NCI-H2029 treated with DMSO at 0.1 percent for 48 hours (cell line): ENCODE results near the gene KIF4A.

ENCODE experiments used
- DNase-seq: peaks from one replicate; lab custom pipeline; 2025; lab: John Stamatoyannopoulos, UW

The KIF4A gene

DNA sequence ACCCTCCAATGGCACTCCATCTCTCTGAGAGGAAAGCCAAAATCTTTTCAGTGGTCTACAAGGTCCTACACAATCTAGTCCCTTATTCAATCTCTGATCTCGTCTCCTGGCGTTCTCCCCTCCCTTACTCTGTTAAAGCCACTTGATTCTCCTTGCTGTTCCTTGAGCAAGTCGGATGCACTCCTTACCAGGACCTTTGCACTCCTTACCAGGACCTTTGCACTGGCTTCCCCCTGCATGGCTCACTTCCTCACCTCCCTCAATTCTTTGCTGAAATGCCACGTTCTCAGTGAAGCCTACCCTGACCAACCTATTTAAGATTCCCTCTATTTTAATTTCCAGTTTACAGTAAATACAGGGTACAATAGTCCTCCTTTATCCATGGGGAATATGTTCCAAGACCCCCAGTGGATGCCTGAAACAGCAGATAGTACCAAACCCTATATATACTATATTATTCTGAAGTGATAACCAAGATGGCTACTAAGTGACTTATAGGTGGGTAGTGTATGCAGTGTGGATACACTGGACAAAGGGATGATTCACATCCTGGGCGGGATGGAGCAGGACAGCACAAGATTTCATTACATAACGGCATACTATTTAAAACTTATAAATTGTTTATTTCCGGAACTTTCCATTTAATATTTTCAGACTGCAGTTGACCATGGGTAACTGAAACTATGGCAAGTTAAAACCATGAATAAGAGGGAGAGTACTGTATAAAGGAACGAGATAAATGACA, 148.2 kb downstream of the KIF4A start:
- DNase-seq, result no peak

DNA sequence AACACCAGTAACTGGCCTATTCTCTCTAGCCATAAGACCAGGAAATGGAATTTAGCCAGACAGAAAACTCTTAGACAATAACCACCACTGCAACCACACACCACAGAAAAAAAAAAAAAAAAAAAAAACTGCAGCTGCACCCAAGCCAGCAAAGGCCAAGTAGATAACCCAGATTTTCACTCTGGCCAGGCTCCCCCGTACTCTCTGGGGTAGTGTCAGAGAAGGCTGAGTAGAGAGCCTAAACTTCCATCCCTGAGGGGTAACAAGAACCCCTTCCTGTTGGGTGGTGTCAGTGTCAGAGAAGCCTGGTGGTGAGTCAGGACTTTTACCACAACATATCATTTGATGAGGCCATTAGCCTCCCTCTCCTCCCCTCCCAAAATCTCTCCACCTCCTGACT, 149.1 kb downstream of the KIF4A start:
- DNase-seq, result no peak

DNA sequence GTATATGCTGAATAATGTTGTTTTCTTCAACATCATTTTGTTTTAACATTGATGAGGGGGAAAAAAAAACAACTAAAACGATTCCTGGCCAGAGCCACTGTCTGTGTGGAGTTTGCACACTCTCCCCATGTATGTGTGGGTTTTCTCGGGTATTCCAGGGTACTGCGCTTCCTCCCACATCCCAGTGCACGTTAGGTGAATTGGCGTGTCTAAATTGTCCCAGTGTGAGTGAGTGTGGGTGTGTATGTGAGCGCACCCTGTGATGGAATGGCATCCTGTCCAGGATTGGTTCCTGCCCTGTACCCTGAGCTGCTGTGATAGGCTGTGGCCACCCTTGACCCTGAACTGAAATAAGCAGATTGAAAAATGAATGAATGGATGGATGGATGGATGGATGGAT, 152.3 kb downstream of the KIF4A start:
- DNase-seq, result no peak

DNA sequence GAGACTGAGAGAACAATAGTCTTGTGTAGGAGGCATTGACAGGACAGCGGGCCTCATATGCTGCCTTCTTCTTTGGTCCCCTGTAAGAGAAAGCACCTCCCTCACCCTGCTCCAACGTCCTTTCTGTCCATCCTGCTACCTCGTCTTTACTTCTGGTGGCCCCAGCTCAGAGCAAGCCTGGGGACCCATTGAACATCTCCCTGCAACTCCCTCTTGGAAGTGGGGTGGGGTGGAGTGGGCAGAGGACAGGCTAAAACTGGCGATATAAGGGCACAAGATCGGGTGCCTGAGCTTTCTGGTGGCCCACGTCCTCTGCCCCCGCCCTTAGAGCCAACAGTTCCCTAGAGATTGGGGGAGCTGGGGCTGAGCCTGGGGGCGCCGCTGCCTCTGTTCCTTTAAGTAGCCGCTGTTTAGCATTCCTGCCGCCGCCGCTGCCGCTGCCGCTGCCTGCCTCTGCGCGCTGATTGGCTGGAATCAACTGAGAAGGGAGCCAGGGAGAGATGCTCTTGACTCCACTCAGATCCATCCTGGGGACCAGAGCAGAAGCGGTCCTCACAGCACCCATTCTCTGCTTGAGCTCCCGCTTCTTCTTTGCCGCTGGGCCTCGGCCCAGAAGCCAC, 154.5 kb downstream of the KIF4A start, which contains the start of gene DLG3:
Gene DLG3 (plus strand): TSS at position 510 of the 620 bp plus-strand sequence. CDS start 367 bp downstream, outside the sequence.
- no peak for DNase-seq

DNA sequence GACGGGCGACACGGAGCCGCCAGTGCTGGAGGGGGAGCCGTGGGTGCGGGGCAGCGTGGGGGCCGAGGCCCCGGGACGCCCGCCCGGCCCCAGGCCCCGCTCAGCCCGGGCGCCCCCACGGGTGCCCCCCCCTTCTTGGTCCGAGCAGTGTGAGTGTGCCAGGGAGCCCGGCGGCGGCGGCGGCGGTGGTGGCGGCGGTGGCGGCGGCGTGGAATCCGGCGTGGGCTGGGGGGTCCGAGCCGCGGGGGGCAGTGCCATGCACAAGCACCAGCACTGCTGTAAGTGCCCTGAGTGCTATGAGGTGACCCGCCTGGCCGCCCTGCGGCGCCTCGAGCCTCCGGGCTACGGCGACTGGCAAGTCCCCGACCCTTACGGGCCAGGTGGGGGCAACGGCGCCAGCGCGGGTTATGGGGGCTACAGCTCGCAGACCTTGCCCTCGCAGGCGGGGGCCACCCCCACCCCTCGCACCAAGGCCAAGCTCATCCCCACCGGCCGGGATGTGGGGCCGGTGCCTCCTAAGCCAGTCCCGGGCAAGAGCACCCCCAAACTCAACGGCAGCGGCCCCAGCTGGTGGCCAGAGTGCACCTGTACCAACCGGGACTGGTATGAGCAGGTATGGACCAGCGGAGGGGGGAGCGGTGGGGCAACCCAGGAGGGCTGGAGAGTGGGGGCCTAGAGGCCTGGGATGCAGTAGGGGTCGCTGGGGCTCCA, 155.2 kb downstream of the KIF4A start:
- DNase-seq, result no peak

DNA sequence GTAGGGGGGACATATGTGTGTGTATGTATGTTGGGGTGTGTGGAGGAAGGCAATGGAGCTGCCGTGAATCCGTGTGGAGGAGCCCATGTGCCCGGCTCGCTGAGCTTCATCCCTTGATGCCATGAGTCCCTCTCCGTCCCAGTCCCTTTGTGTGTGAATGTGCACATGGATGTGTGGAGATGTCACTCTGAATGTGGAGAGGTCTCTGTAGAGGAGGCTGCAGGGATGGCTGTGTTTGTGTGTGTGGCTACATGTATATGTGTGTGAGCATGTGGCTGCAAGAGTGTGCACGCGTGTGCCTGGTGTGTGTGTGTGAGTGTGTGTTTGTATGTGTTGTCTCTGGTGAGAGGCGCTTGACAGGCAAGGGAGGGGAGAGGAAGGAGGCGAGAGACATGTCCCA, 156.0 kb downstream of the KIF4A start:
- no peak for DNase-seq

DNA sequence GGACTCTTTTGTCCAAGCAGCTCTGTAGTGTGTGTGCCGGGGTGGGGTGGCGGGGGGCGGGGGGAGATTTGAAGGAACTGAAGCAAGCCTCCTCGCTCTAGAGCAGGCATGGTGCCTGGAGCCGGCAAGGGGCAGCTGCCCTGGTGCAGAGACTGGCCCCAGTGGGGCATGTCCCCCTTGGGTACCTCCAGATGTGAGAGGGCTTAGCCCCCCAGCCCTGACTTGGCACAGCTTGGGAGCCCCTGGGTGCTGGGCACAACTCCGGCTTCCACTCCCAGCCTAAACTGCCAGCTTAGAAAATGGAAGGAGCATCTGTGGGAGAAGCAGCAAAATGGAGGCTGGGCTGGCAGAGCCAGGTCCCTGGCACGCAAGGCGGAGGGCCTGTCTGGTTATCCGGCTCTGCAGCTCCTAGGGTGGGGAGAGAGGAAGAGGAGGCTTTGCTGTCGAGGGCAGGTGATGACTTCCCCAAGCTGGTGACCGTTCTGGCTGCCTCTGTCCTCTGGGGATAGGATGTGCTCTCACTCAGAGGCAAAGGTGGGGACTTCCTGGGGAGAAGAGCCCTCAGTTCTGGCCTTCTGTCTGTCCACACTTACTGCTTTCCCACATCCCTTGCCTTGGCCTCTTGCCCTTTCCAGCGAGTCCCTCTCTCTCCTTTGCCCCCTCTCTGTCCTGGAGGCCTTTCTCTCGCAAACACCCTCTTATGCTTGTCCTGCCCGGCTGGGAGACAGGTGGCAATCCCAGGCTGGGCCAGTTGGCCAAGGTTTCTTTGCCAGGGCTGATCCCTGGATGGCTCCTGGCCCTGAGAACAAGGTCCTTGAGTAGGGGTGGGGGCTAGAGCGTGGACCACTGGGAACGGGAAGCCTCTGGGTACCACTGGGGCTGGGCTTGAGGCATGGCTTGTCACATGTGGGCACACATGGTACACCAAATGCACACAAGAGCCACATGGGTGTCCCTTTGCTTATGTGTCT, 156.8 kb downstream of the KIF4A start:
- no peak for DNase-seq

DNA sequence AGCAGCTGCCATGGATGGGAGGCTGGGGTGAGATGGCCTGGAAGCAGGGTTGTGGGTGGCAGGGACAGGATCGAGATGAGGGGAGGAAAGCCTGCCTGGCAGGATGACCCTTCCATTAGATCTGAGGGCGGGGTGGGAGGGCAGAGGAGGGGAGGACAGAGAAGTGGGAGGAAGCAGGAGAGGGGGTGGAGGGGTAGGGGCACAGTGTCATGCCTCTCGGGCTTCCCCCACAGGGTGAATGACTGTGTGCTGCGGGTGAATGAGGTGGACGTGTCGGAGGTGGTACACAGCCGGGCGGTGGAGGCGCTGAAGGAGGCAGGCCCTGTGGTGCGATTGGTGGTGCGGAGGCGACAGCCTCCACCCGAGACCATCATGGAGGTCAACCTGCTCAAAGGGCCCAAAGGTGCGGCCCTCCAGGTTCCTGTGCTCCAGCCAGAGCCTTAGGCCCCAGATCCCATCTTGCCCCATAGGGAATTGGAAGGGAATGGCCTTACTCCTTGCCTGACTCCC, 159.6 kb downstream of the KIF4A start:
- DNase-seq, result no peak

DNA sequence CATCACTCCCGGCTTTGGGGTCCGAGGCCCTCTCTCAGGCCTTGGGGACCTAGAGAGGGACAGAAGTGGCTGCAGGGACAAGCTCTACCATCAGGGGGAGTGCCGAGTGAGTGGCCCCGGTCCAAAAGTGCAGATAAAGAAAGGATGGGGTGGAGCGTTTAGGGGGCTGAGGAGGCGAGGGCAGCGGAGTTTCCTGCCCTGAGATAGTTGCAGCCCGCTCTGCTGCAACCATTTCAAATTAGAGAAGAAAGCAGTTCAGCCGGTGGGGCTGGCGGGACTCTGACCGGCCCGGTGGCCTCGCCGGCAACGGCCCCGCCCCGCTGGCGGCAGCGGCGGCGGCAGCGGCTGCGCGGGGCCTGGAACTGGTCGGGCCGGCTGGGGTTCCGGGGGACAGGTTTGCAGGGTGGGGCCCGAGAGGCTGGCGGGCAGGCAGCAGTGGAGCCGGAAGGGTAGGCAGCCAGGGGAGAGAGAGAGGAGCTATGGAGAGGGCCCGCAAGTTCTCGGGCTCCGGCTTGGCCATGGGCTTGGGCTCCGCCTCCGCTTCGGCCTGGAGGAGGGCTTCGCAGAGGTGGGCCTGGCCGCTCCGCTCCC, 162.3 kb downstream of the KIF4A start:
- DNase-seq, result no peak

DNA sequence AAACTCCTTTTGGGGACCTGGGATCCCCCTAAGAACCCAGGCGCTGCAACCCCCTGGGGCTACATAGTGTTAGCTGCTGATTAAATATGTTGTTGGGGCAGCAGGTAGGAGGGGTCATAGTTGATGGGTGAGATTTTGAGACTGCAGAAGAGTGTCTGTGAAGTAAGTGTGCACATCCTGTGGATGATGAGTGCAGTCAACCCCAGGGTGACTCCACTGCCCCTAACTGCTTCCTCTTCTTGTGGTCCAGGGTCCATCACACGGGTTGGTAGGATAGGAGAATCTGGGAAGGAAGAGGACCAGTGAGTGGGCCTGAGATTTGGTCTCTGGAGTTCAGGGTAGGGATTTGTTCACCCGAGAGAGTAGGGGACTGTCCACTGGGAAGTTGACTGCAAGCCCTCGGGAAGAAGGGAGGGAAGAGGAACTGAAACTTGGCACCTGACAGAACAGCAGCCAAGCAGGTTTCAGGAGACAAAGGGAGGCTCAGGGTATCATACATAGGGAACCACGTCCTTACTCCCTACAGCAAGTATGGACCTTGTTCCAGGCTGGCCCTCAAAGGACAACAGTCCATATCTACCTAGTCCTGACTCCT, 163.2 kb downstream of the KIF4A start:
- DNase-seq, result no peak

DNA sequence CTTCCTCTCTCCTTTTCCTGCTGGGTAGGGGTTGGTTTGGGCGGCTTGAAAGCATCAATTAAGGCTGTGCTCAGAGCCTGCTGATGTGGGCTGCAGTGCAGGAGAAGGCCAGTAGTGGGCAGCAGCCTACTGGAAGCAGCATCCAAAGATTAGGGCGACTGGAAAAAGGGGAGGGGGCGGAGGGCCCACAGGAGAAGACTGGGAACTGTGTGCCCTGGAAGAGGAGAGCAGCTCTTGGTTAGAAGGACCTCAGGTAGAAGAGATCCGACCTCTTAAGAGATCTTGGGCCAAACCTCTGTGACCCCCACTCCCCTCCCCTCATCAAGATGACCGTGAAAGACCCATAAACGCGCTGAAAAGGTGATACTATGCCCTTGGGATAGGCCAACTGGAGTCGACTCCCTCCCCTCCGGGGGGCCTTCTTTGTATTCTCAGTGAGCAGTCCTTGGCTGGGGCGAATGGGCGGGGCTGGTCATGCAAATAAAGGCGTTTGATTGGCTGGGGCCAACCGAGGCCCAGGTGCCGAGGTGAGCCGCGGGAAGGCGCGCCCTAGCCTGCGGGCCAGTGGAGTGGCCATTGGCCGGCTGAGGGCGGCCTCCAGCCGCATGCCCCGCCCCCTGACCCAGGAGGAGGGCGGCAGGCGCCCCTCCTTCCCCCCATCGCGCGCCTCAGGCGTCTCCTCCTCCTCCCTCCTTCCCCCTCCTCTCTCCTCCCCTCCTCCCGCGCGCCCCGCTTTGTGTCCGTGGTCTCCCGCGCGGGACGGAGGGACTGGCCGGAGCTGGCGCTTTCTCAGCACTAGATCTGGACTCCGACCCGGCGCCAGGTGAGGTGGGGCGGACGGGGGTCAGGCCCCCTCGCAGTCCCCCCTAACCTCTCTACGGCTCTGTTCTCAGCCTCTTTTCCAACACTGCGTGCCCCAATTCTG, 164.8 kb downstream of the KIF4A start:
- DNase-seq, result peak; percentile 79

DNA sequence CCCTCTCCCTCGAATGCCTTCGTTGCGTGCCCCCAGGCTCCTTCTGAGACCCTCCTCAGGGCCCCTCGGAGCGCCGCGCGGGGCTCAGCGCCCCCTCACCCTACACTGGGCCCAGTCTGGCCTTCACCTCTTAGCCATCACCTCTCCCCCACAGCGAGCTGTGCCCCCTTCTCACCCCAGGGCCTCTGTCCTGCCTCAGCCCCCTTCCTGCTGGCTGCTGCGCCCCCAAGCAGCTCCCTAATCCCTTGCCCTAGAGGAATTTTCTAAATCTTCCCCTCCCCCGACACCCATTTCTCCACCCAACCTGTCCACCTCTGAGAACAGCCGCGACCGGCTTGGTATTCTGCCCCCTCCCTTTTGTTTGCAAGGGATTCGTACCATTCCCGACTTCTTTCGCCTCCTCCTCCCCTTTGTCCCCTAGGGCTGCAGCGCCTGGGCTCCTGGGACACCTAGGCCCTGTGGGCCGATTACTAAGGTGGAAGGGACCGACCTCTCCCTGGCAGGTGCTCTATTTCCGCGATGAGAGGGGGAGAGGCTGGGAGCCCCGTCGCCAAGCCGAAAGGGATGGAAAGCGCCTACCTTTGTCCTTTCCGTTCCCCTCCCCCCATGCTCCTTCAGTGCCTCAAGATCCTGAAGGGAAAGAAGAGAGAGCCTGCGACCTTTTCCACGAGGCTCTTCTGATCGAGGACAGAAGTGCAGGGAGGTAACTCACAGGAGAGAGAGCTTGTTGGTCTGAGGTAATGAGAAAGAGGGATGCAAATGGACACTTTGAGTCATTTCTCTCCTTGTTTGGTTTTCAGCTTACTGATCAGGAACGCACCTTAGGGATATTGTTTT, 165.7 kb downstream of the KIF4A start:
- DNase-seq, result no peak

DNA sequence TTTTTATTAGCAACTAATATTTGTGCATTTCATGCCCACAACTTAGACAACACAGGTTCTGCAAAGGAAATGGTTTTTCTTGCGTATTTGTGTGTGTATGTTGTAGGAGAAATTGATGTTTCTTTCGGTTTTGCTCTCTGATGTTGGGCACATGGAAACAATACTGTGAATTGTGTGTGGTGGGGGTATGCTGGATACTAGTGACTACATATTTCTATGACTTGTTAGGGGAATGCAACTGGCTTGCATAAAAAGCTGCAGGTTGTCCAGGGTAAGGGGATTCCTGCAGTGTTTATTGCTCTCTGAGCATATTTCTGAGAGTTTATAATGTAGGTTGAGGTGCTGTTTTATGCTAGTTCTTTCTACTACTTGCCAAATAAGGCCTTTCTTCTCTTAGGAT, 166.4 kb downstream of the KIF4A start:
- DNase-seq, result no peak

DNA sequence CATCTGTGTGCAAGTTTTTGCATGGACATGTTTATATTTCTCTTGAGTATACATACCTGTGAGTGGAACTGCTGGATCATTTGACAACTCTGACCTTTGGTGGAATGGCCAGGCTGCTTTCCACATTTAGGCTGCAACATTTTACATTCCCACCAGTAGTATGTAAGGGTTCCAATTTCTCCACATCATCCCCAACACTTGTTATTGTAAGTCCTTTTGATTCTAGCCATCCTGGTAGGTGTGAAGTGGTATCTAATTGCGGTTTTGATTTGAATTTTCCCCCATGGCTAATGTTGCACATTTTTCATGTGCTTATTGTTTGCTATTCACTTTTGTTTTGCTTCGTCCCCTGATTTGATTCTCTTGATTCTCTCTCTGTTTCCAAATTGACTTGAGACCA, 171.1 kb downstream of the KIF4A start:
- DNase-seq, result no peak

DNA sequence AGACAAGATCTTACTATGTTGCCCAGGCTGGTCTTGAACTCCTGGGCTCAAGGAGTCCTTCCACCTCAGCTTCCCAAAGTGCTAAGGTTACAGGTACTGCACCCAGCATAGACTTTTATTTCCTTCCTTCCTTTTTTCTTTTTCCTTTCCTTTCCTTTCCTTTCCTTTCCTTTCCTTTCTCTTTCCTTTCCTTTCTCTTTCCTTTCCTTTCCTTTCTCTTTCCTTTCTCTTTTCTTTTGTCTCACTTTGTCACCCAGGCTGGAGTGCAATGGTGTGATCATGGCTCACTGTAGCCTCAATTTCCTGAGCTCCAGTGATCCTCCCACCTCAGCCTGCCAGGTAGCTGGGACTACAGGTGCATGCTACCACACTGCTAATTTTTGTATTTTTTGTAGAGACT, 174.1 kb downstream of the KIF4A start:
- DNase-seq, result no peak

DNA sequence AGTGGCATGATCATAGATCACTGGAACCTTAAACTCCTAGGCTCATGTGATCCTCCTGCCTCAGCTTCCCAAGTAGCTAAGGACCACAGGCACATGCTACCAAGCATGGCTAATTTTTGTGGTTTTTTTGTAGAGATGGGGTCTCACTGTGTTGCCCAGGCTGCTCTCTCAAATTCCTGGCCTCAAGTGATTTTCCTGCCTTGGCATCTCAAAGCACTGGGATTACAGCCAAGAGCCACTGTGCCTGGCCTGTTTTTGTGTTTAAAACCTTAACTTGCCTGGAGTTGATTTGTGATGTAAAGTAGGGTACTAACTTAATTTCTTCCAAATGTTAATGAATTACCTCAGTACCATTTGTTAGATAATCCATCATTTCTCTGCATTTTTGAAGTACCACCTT, 177.1 kb downstream of the KIF4A start:
- no peak for DNase-seq

DNA sequence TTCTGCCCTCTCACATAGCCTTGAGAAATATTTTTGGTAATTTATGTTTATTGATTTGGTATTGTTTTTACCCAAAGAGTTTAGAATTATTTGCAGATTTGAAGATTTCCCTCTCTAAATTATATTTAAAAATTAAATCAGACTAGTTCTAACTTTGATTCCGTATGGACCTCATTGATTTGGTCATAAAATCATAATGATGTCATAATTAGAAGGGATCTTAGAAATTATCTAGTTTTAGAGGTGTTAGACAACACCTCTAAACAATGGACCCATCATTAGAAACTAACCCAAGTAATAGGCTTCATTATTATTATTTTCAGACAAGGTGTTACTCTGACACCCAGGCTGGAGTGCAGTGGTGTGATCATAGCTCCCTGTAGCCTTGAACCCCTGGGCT, 178.8 kb downstream of the KIF4A start:
- DNase-seq, result no peak
